Effector CD8-positive, alpha-beta T cell (primary cell): ENCODE results near the gene BHLHE40.

ENCODE experiments used
- DNase-seq: peaks from one replicate; lab custom pipeline; 2025; lab: John Stamatoyannopoulos, UW

The BHLHE40 gene

GRCh38 chr3:4983739-4984510 lies 4.7 kb downstream of the BHLHE40 start:
- peak; percentile 13 for DNase-seq

GRCh38 chr3:4984511-4984864 lies 5.3 kb downstream of the BHLHE40 start:
- DNase-seq: no peak

DNA sequence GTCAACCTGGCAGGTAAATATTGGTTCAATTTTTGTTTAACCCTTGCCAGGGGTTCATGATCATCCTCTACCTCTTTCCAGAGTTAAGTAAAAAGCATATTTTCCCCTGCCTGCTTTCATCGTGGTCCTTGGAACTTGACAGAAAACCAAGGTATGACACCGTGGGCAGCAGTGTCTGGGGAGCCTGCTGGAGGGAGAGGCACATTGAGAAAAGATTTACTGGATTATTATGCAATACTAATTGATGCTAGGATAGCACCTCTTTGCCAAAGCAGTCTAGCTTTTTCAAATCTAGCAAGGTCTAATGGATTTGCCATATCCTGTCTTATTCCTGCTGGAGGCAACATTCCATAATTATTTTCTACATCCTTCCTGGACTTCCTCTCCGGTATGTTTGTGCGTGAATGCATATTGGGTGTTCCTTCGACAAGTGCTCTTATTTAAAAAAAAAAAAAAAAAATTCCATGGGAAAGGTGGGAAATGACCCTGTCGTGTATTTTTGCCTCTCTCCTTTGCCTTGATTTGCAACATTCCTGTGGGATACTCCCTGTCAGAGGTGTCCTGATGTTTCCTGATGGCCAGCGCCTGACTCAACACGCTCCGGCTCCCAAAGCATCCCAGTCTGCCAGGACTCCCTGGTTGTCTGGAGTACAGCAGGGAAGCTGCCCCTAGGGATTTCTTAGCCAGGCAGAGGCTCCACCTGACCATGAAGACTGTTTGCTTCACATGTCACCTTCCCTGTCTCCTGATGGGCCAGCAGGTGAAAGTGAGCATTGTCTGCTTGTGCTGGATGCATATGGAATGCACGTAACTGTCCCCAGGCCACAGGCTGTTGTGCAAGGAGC lies 6.3 kb downstream of the BHLHE40 start:
- DNase-seq: no peak

GRCh38 chr3:4986175-4986781 lies 7.0 kb downstream of the BHLHE40 start:
- DNase-seq: no peak

- DNase-seq: peak; percentile 33
These were observed 7.7 kb downstream of the BHLHE40 start for GRCh38 chr3:4986782-4987537.

DNA sequence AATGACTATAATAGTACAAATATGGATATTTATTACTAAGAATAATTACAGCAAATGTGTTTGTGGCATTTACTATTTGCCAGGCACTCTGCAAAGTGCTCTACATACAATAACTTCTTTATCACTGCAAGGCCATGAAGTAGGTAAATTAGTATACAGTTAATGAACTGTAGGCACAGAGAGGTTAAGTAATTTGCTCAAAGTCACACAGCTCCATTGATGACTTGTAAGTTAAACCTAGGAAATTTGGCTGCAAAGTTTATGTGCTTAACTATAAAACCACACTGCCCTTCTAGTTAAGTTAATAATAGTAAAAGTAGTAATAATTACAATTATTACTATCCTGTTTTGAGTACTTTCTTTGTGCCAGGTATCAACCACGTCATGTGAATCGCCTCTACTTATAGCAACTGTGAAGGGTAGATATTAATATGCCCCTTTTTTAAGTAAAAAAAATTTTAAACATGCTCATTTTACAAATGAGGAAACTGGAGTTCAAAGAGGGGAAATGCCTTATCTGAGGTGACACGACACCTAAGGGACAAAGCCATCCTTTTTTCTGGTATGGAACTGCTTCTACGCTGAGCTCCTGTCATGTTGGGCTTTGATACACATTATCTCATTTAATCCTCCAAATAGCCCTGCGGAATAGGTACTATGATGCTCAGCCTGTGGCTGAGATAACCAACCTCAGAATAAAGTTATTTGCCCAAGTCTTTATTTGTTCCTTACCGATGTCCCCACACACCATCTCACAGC lies 8.5 kb downstream of the BHLHE40 start:
- no peak for DNase-seq

- DNase-seq: no peak
These were observed 10.0 kb downstream of the BHLHE40 start for GRCh38 chr3:4988983-4989834.

- DNase-seq: no peak
These were observed 10.8 kb downstream of the BHLHE40 start for GRCh38 chr3:4990069-4990468.

GRCh38 chr3:4992118-4992517 lies 12.9 kb downstream of the BHLHE40 start:
- no peak for DNase-seq

- no peak for DNase-seq
These were observed 14.3 kb downstream of the BHLHE40 start for GRCh38 chr3:4993276-4994143.

DNA sequence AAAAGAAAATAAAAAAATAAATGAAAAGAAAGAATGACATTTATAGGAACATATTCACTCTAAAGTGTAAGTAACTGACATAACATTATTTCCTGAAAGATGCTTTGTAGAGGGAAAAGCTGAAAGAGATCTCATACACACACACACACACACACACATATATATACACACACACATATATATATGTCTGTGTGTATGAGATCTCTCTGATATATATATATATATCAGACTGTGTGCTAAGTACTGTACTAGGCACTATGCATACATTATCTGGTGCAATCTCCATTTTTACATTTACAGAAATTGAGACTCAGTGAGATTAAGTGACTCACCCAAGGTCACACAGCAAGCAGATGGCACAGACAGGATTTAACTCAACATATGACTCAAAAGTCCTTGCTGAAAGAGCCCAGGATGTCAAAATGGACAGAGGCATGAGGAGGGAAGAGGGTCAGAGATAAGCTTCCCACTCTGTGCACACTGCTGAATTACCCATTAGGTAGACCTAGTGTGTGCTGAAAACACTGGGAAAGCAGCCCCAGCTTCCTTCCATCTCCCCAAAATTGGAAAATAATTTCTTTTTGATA lies 15.0 kb downstream of the BHLHE40 start:
- no peak for DNase-seq

GRCh38 chr3:4994823-4995499 lies 15.7 kb downstream of the BHLHE40 start:
- no peak for DNase-seq

GRCh38 chr3:4995500-4996053 lies 16.3 kb downstream of the BHLHE40 start:
- no peak for DNase-seq

DNA sequence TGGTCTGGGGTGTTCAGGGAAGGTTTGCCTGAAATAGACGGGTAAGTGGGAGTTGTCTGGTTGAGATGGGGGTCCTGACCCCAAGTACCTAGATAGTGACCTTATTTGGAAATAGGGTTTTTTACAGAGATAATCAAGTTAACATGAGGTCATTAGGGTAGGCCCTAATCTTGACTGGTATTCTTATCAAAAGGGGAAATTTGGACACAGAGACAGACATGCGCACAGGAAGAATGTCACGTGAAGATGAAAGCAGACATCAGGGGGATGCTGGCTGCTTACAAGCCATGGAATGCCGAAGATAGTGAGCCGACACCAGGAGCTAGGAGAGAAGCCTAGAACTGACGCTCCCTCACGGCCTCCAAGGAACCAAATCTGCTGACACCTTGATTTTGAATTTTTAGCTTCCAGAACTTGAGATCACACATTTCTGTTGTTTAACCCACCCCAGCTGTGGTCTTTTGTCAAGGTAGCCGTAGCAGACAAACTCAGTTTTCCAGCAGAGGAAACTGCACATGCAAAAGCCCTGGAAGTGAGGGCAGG lies 17.1 kb downstream of the BHLHE40 start:
- no peak for DNase-seq

DNA sequence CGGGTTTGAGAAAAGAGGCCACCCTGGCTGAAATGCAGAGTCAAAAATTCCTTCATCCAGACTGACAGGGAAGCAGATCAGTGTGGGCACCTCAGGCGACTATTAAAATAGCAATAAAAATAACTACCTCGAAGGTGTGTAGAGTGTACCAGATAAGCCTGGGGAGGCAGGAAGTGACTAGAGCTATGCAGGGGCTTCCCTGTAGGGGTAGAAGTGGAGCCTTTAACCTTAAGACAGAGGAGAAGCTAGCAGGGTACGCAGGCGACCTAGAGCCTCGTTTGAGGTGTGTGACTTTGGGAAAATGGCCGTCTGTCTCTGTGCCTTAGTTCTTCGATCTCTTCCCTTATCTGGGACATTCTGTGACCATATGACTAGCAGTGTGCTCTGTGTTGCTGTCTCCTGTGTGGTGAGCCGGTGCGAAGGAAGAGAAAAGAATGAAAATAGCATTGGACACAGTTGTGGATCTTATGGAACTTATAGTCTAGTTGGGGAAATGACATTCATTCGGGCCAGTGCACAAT lies 17.6 kb downstream of the BHLHE40 start:
- DNase-seq: no peak

GRCh38 chr3:4997946-4998345 lies 18.7 kb downstream of the BHLHE40 start:
- no peak for DNase-seq

DNA sequence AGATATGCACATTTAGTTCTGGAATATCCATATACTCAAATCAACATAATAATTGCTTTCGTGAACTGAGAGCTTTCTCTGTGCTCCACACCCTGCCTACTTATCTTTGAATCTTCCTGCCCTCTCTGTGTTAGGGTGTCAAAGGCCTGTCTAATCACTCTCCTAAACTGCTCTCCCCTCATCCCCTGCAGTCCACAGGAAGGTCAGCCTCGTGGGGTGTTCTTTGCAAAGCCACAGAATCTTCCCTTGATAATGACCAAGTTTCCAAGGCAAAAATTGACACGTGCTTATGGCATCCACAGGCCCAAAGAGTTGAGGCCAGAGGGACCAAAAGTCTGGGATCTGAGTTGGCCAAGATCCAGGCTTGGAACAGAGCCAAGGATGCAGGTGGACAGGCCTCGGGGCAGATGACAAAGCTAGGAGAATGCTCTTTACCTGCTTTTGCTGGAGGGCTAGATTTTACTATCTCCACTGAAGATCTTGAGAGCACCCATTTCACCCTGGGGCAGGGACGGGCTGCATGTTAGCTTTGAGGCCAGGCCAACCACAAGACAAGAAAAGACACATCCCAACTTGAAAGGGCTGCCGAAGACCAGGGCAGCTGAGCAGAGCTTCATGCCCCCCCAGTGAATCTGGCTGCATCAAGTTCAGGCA lies 20.4 kb downstream of the BHLHE40 start:
- no peak for DNase-seq
